ENCODE results near the gene TICRR.
"Not testable (repeated sequence)": the region's sequence is repeated elsewhere in the genome, so short reads cannot be mapped to it uniquely, and the experiment has no call there.

TICRR gene

DNA sequence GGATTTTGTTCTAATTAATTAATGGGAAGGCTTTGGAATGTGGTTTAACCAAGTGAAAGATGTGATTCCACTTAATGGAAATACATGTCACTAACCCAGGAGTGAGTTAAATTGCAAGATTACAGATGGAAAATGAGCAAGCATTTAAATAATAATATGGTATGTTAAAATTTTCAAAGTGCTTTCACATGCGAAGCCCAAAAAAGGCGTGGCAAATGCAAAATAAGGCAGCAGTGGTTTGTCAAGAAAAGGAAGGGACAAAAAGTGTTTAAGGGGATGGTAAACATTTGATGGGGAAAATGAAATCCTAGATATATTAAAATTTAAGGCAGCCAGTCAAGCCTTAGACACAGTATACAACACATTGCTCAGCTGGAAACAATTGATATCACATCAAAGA is 2.9 kb downstream of the TICRR start:
- ChIA-PET CTCF (interaction anchor here (0.6 kb wide), 1 partner anchor 33 kb away, joined by 4 read pairs; no protein-coding TSS in a partner anchor), POLR2A (ENCODE audit: low non-redundant PET) (interaction anchor here (0.6 kb wide), 1 partner anchor 112 kb away, joined by 3 read pairs; the partner anchor contains the start of genes PEX11A and WDR93)
- no peak overlapping the region for H3K27ac ChIP-seq

GRCh38 chr15:89580747-89581146 is 5.5 kb downstream of the TICRR start:
- H3K27ac ChIP-seq; POLR2A ChIA-PET (ENCODE audit: low non-redundant PET); DNase-seq (ENCODE audit: low spot score): not testable (repeated sequence)
- CTCF ChIA-PET: interaction anchor here (0.7 kb wide), 1 partner anchor 1349 kb away, joined by 3 read pairs; no protein-coding TSS in a partner anchor

More for the DNA sequence above, 2.9 kb downstream of the TICRR start:
- TF ChIP-seq, protein P1, sequence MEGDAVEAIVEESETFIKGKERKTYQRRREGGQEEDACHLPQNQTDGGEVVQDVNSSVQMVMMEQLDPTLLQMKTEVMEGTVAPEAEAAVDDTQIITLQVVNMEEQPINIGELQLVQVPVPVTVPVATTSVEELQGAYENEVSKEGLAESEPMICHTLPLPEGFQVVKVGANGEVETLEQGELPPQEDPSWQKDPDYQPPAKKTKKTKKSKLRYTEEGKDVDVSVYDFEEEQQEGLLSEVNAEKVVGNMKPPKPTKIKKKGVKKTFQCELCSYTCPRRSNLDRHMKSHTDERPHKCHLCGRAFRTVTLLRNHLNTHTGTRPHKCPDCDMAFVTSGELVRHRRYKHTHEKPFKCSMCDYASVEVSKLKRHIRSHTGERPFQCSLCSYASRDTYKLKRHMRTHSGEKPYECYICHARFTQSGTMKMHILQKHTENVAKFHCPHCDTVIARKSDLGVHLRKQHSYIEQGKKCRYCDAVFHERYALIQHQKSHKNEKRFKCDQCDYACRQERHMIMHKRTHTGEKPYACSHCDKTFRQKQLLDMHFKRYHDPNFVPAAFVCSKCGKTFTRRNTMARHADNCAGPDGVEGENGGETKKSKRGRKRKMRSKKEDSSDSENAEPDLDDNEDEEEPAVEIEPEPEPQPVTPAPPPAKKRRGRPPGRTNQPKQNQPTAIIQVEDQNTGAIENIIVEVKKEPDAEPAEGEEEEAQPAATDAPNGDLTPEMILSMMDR (conservative IDR thresholded peaks at IDR 0.05; ENCODE audit: low read depth): no peak
- DNase-seq (ENCODE audit: low spot score): no peak

- no peak overlapping the region for H3K27ac ChIP-seq
- CTCF ChIA-PET: interaction anchor here (1.0 kb wide), 1 partner anchor 15 kb away, joined by 3 read pairs; no protein-coding TSS in a partner anchor
- no peak for DNase-seq (ENCODE audit: low spot score)
- POLR2A ChIA-PET (ENCODE audit: low non-redundant PET): no interaction called here
- TF ChIP-seq, protein P1 (conservative IDR thresholded peaks at IDR 0.05; ENCODE audit: low read depth): no peak
These were observed 11.4 kb downstream of the TICRR start for GRCh38 chr15:89586651-89587050.

GRCh38 chr15:89587955-89588354 is 12.7 kb downstream of the TICRR start:
- DNase-seq (ENCODE audit: low spot score): peak; percentile 41
- ChIA-PET POLR2A (ENCODE audit: low non-redundant PET) (no interaction called here), CTCF (no interaction called here)
- TF ChIP-seq, protein P1 (conservative IDR thresholded peaks at IDR 0.05; ENCODE audit: low read depth): no peak
- H3K27ac ChIP-seq: peak overlapping the region; percentile 34; the same call in 1 of the 2 replicates

- DNase-seq (ENCODE audit: low spot score): no peak
- POLR2A ChIA-PET (ENCODE audit: low non-redundant PET): no interaction called here
- TF ChIP-seq, protein P1 (conservative IDR thresholded peaks at IDR 0.05; ENCODE audit: low read depth): no peak
- CTCF ChIA-PET: interaction anchor here (0.7 kb wide), 1 partner anchor 143 kb away, joined by 3 read pairs; no protein-coding TSS in a partner anchor
- no peak overlapping the region for H3K27ac ChIP-seq
These were observed 16.6 kb downstream of the TICRR start for GRCh38 chr15:89591834-89592233.

DNA sequence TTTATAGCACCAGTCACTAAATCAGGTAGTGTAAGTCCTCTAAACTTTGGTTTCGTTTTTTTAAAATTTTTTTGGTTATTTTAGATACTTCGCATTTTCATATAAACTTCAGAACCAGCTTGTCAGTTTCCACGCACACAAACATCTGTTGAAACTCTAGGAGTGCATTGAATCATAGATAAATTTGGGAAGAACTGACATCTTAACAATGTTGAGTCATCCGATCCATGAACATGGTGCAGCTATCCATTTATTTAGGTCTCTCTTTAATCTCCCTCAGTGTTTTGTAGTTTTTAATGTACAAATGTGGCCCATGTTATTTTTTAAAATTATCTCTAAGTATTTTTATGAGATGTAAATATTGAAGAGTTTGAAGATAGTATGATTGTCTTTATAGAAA is 17.7 kb downstream of the TICRR start:
- POLR2A ChIA-PET (ENCODE audit: low non-redundant PET): no interaction called here
- TF ChIP-seq, protein P1 (conservative IDR thresholded peaks at IDR 0.05; ENCODE audit: low read depth): no peak
- CTCF ChIA-PET: no interaction called here
- H3K27ac ChIP-seq: no peak overlapping the region
- no peak for DNase-seq (ENCODE audit: low spot score)

GRCh38 chr15:89599021-89599420 is 23.8 kb downstream of the TICRR start:
- POLR2A ChIA-PET (ENCODE audit: low non-redundant PET): no interaction called here
- CTCF ChIA-PET: no interaction called here

More at GRCh38 chr15:89599021-89599420, 23.8 kb downstream of the TICRR start:
- TF ChIP-seq, protein P1 (conservative IDR thresholded peaks at IDR 0.05; ENCODE audit: low read depth): no peak
- no peak for DNase-seq (ENCODE audit: low spot score)
- H3K27ac ChIP-seq: no peak overlapping the region

Measured in RWPE1 (cell line).